ENCODE measurements around the gene PREX1. TPM values are rescaled to one million over a fixed set of nuclear protein-coding genes. Genes with fewer than 3 reads are reported as not detected.

PREX1 gene
- total RNA-seq, 4 donors from 2014 or later, result 29.7 to 56.3 (median 46.6) TPM

DNA sequence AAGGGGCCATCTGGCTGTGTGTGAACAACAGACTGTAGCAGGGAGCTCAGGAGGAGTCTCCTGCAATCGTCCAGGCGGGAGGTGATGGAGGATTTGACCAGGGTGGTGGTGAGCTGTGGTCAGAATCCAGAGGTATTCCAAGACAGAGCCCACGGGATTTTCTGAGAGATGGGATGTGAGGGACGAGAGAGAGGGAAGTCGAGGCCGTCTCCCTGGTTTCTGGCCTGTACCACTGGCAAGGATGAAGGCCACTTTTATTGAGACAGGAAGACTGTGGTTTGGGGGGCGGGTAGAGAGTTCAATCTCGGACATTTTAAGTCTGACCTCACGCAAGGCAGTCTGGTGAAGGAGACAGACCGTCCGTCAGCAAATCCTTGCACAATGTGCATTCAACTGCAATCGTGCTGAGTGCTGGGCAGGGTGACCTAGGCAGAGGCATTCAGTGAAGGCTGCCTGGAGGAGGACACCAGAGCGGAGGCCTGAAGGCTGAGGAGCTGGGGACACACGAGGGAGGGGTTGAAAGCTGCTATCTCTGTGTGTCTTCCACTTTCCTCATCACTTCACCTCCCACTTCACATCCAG, 53.9 kb downstream of the PREX1 start:
- TF ChIP-seq, protein P1, sequence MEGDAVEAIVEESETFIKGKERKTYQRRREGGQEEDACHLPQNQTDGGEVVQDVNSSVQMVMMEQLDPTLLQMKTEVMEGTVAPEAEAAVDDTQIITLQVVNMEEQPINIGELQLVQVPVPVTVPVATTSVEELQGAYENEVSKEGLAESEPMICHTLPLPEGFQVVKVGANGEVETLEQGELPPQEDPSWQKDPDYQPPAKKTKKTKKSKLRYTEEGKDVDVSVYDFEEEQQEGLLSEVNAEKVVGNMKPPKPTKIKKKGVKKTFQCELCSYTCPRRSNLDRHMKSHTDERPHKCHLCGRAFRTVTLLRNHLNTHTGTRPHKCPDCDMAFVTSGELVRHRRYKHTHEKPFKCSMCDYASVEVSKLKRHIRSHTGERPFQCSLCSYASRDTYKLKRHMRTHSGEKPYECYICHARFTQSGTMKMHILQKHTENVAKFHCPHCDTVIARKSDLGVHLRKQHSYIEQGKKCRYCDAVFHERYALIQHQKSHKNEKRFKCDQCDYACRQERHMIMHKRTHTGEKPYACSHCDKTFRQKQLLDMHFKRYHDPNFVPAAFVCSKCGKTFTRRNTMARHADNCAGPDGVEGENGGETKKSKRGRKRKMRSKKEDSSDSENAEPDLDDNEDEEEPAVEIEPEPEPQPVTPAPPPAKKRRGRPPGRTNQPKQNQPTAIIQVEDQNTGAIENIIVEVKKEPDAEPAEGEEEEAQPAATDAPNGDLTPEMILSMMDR (IDR thresholded peaks at IDR 0.05; ENCODE audit: low read depth), result no peak

DNA sequence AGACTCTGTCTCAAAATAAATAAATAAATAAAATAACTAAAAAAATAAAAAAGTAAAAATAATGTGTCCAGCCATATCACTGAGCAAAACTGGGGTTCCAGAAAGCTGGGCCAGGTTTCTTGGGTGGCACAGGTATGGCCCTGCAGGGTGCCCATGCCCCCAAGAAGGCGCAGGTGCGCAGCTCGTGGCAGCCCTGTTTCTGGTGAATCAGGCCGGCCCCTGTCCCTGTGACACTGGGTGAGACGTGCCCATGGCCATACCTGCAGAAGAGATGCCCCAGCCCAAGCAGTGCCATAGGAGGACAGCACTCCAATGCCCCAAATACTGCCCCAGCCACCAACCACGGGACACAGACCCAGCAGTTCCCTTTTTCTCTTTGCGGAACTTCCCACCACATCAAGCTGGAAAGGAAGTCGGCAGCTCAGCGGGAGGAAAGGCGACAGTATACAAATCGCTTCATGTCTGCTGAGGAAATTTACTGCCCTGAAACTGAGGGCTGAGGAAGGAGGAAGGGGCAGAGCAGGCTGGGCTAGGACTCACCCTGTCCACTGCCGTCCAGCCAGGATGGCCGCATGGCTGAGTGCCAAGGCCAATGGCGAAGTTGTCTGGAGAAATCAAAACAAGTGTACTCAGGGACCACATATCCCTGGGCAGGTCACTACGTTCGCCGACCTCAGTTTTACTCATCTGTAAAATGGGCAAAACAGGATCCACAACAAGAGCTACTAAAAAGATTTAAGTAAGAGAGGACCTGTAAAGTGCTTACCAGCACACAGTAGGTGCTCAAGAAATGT, 55.4 kb downstream of the PREX1 start:
- TF ChIP-seq, protein P1 (IDR thresholded peaks at IDR 0.05; ENCODE audit: low read depth), result no peak

DNA sequence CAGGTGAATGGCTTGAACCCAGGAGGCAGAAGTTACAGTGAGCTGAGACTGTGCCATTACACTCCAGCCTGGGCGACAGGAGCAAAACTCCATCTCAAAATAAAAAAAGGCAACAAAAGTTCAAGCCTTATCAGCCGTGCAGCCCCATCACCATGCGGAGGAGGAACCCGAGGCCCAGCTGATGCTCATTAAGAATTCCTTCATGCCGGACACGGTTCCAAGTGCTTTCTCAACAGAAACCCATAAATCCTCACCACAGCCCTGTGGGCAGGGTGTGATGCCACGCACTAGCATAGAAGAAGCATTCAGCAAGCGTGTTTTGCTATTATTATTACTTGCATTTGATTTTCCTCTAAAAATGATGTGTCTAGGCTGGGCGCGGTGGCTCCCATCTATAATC, 56.3 kb downstream of the PREX1 start:
- TF ChIP-seq, protein P1 (IDR thresholded peaks at IDR 0.05; ENCODE audit: low read depth), result no peak

DNA sequence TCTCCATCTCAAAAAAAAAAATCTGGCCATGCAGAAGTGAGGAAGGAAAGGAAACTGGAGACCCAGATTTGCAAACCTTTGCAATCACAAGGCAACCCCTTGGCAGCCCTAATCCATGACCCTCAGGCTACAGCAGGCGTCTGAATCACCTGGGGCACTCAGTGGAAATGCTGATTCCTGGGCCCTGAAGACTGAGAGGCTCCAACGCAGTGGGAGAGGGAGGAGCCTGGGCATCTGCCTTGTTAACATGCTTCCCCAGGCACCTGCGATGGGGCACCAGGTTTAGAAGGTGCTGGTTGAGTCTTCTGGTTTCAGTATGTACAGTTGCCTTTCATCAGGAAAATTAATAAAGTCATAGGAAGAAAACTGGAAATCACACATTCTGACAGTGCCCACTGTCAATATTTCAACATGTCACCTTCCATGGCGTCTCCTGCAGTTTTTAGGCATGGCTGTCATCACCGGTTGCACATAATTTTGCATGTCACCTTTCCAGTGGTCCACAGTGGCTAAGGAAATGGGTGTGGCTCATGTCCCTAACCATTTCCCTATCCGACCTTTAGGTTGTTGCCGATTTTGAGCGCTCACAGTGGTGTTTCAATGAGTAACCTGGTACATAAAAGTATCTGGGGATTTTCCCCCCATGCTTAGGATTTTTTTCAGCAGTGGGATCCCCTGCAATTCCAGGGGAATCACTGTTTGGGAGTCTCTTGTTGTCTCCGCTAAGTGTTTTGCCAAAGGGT, 56.9 kb downstream of the PREX1 start:
- TF ChIP-seq, protein P1 (IDR thresholded peaks at IDR 0.05; ENCODE audit: low read depth), result no peak

GRCh38 chr20:48769069-48769983, 58.5 kb downstream of the PREX1 start:
- TF ChIP-seq, protein P1 (IDR thresholded peaks at IDR 0.05; ENCODE audit: low read depth), result no peak

- TF ChIP-seq, protein P1 (IDR thresholded peaks at IDR 0.05; ENCODE audit: low read depth), result no peak
Observed at GRCh38 chr20:48766961-48767960, 60.5 kb downstream of the PREX1 start.

Measured in subcutaneous adipose tissue (tissue), 4 donors.